IPS DF 19.7 (cell line): ENCODE results near the gene IQCN.

ENCODE experiments used
- DNase-seq: peaks from one replicate; pipeline ENCODE4 v3.0.0-alpha.2; 2013; ENCODE audit warnings: low read depth, low spot score

The IQCN gene

DNA sequence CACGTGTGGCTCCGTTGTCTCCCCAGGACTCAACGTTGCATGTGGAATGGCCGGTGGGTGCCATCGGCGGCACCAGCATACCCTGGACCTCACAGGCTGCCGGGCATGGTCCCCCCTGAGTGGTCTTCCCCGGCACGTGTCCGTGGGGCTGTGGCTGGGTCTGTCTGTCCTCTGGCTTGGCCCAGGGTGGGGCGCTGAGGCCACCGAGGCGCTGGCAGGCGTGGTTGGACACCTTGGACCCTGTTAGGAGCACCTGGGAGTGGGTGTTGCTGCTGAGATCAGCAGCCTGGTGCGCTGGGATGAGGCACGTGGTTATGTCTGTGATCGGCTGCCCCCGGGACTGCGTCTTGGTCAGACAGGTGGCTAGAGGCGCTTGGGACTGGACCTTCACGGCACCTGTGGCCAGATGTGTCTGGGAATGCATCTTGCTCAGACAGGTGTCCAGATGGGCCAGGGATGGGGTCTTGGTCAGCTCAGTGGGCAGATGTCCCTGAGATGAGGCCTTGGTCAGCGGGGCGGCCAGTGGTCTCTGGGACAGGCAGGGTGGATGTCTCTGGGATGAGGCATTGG lies 9.2 kb downstream of the IQCN start:
- no peak for DNase-seq

DNA sequence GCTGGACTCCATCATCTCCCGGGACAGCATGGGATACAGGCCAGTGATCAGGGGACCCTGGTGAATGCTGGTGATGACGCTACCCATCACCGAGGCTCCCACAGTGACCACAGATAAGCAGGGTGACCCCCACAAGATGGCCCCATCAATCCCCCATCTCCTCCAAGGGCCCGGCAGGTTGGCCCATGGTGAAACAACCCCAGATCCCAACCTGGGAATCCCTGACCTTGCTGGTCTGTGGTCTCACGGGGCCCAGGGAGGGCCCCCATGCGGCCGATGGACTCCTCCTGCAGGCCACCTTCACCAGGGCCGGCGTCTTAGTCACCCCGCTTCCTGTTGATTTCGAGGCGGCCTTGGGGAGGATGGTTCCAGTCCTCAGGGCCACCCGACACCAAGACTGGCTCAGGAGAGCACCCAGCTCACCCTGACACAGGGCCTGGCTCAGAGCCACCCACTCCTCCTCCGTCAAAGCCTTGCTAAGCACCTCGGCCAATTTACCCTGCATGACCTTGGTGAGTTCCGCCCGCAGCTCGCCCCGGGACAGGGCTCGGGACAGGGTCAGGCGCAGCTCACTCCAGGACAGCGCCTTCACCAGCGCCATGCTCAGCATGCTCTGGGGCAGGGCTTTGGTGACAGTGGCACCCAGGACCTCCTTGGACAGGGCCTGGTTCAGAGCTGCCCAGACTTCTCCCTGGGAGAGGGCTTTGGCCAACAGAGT lies 10.0 kb downstream of the IQCN start:
- no peak for DNase-seq

DNA sequence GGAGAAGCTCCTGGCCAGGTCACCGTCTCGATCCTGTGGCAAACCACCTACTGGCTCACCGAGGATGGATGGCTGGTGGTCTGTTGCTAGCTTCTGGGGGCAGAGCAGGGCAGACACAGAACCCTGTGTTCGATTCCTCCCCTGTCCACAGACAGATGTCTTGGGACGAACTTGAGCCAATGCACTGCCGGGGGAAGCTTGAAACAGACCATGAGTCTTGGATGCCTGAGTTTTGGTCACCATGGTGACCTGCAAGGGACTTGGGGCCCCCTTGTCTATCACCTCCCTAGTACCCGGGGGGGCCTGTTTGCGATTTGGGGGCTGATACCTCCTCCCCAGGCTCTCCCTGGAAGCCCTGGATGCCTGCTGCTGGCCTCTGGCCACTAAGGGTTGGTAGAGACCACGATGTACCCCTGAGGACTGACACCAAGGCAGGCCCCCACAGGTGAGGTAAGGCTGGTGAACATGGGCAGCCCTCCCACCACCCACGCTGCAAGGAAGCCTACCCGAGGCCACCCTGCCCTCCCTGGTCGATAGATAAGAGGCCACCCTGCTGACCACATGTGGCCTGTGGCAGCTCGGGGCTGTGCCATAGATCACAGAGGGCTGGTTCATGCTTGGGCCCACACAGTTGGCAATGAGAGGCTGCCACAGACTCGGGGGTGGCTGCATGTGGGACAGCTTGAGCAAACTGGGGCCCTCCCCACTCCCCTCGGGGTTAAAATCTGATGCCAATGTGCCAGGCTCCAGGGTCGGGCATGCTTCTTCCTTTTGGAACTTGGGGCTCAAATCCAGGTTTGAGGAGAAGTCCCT lies 10.7 kb downstream of the IQCN start:
- DNase-seq: no peak

DNA sequence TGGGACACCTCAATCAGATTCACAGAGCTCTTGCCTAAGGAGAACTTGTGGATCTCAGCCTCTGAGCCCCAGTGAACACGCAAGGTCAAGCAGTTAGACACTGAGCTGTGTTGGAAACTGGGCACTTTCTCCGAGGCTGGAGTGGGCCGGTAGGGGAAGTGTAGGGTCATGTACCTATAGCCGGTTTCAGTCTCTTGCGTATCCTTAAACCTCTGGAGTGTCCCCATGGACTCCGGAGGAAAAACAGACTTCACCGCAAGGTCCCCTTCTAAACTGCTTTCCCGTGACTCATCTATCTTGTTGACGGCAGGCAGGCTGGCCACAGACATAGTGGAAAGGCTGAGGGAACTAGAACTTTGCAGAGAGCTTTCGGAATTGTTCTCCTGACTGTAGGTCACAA lies 11.3 kb downstream of the IQCN start:
- DNase-seq: no peak

DNA sequence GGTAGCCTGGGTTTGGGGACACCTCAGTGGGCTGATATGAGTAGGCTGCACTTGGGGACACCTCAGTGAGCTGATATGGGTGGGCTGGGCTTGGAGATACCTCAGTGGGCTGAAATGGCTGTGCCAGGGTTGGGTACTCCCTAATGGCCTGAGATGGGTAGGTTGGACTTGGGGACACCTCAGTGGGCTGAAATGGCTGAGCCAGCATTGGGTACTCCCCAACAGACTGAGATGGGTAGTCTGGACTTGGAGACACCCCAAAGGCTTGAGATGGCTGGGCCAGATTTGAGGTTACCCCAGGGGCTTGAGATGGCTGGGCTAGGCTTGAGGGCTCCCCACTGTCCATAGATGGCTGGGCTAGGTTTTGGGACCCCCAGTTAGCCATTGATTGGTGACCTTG lies 12.1 kb downstream of the IQCN start:
- DNase-seq: no peak

DNA sequence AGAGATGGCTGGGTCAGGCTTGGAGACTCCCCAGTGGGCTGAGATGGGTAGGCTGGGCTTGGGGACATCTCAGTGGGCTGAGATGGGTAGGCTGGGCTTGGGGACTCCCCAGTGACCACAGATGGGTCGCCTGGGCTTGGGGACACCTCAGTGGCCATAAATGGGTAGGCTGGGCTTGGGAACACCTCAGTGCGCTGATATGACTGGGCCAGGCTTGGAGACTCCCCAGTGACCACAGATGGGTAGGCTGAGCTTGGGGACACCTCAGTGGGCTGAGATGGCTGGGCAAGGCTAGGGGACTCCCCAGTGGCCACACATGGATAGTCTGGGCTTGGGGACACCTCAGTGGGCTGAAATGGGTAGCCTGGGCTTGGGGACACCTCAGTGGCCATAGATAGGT lies 12.8 kb downstream of the IQCN start:
- DNase-seq: no peak

DNA sequence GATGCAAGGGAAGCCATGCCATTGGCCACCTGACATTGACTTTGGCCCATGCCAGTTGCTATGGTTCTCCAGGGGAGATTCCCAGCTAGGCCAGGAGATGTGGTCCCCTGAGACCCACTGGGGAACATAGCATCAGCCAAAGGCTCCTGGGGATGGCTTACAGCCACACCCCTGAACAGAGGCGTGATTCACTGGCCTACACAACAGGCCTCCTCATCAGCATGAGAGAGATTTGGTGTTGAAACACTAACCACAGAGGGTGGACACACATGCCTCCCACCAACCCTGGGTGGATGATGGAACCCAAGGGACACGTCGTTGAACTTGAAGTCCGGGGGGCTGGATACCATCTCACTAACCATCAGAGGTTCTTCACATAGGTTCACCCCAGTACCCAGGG lies 14.4 kb downstream of the IQCN start:
- DNase-seq: no peak

DNA sequence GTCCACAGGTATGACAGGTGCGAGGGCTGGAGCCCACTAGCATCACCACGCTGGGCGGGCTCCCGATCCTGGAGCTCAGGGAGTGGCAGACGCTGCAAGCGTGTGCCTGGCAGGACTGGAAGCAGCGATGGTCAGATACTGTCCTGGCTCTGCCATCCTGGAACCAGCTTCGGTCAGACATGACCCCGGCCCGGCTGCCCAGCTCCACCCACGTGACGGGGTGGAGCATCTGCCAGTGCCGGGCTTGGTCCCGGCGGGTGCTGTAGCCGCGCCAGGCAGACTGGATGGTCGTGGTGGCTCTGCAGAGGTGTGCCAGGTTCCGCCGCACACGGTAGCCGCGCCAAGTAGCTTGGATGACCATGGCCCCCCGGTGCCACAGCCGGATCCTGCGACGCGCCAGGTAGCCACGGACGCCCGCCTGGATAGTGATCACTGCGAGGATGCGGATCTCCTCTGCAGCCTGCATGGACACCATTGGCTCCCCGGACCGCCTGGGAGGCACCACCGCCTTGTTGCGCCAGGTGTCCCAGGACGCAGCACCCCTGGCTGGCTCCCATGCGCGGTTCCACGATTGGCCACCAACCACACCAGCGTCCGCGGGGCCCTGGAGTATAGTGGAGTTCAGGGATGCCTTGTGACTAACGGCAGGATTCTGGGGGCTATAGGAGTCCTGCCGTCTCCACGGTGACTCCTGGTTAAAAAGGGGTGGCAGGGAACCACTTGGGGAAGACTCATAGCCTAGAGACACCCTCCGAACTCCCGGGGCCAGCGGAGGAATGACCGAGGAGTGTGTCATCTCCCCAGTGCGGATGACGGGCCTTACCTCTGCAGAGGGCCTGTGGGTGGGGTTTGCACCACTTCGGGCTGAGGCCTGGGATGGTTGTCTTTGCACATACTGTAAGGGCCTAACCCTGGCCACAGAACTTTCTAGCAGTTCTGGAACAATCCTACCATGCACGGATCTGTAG lies 16.5 kb downstream of the IQCN start:
- no peak for DNase-seq

DNA sequence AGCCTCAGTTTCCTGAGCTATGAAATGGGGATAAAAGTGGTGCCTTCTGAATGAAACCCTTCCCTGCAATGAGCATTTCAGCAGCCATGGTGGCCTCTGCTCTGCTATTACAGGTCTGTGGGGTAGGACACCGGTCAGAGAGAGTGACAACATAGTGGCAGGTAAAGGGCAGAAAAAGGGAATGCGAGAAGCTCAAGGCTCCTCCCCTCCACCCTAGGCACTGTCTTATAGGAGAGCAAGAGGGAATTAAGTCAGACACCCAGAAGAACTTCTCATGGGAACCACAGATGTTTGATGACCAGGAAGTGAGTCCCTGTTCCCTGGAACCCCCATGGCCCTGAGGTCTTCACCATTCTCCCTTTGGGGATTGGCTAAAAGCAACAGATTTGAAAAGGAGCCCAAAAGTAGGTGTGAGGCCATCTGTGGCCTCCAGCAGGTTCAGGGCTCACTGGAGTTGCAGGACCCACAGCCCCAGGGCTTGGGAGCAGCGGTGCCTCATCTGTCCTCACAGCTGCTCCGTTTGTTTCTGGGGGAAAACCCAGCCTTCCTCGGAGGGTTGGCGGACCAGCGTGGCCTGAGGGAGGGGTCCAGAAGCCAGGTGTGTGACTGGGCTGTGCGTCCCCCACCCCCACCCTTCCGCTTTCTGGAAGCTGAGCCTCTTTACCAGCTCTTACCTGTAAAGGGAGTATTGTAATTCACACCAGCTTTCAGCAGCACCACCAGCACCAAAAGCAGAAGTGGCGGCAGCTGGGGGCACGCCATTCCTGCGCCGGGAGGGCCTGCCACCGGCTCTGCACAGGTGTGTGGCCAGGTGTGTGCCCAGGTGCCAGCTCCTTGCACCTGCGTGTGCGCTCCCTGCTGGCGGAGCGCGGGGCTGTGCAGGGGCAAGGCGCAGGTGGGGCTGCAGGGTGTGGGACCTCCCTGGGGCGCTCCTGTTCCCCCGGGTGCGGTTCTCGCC lies 19.4 kb downstream of the IQCN start:
- no peak for DNase-seq

DNA sequence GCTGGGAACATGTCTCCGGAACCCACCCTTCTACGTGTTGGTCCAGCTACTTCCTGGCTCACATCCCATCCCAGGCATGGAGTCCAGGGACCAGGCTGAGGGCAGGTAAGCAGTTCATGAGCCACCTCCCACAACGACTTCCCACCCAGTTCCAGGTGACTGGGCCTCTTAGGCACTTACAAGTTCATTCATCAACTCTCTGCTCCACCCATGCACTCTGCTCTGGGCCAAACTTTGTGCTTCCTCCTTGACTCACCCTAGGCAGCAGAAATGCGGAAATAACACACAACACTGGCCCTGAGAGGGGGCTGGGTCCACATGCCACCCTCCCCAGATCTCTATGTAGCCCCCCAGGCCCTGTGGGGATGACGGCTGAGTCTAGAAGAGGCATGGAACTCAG lies 20.5 kb downstream of the IQCN start:
- DNase-seq: no peak

DNA sequence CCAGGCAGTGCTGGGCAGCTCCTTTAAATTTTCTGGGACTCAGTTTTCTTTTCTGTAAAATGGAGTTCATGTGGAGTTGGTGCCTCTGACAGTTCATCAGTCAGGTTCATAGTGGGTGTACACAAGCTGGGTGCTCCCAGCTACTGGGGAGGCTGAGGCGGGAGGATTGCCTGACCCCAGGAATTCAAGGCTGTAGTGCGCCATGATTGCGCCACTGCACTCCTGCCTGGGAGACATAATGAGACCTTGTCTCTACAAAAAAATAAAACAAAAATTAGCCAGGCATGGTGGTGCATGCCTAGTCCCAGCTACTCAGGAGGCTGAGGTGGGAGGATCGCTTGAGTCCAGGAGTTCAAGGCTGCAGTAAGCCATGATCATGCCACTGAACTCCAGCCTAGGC lies 21.1 kb downstream of the IQCN start:
- no peak for DNase-seq

DNA sequence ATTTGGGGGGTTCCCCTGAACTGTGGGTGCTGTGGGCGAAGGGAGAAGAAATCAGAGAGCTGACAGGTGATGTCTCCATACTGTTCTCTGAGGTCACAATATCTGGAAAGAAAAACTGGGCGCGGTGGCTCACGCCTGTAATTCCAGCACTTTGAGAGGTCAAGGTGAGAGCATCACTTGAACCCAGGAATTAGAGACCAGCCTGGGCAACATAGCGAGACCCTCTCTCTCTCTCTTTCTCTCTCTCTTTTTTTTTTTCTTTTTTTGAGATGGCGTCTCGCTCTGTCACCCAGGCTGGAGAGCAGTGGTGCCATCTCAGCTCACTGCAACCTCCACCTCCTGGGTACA lies 21.9 kb downstream of the IQCN start:
- no peak for DNase-seq

DNA sequence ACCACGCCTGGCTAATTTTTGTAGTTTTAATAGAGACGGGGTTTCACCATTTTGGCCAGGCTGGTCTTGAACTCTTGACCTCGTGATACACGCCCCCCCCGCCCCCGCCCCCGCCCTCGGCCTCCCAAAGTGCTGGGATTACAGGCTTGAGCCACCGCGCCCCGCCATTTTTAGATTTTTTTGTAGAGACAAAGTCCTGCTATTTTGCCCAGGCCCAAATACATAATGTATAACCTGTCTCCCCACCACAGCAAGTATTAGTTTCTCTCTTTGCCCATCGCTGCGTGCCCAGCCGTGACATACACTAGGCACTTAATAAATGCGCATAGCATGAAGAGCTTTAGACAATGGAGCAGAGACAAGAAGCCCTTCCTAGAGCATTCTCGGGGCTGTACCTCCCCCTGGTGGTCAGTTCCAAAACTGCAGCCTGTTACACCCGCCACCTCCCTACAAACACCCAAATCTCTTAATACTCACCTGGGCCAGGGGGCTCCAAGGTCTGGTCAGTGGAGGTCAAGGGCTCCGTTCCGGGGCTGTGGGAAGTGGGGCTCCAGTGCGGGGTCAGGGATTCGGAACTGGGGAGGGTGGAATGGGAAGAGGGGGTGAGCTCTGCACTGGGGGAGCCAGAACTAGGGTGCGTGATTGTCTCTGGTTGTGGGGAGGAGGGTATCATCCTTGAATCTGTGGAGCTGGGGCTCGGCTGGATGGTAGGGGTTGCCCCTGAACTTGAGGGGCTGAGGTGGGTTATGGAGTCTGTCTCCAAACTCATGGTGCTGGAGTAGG lies 22.5 kb downstream of the IQCN start:
- no peak for DNase-seq

DNA sequence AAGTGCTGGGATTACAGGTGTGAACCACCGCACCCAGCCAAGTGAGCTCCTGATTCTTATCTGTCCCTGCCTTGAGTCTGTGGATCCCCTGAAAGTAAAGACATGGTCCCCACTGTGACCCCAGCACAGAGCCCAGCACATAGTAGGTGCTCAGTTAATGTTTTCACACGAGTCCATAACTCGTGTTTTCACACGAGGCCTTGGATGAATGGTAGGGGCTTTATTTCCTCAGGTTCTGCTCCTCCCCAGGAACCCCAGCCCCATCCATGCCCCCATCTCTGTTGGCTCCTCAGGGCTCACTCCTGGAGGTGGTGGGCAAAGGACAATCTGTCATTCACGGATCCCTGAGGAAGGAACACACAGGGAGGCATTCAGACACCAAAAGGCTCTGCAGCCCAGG lies 24.4 kb downstream of the IQCN start:
- no peak for DNase-seq

DNA sequence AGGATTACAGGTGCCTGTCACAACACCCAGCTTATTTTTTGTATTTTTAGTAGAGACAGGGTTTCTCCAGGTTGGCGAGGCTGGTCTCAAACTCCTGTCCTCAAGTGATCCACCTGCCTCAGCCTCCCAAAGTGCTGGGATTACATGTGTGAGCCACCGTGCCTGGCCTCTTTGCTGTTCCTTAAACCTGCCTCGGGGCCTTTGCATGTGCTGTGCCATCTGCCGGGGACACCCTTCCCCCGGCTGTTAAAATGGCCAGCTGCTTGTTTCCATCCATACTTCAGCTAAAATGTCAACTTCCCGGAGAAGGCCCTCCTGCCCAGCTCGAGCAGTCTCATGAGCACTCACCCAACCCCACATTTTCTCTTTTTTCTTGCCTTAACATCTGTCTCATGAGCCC lies 29.0 kb downstream of the IQCN start:
- DNase-seq: no peak

DNA sequence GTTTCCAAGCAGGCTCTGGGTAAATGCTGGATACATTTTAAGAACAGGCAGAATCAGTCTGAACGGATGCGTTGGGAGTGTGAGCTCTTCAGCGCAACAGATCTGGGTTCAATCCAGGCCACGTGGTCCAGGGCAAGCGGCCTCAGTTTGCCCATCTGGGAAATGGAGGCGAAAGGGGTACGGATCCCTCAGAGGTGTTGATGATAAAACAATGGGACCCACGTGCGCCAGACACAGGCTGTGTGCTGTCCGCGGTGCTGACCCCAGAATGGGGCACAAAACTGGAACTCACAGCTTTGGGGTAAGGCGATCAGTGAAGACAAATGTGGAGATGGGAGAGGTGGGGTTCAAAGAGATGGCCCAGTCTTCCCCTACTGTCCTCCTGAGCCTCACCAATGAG lies 34.9 kb downstream of the IQCN start:
- no peak for DNase-seq

DNA sequence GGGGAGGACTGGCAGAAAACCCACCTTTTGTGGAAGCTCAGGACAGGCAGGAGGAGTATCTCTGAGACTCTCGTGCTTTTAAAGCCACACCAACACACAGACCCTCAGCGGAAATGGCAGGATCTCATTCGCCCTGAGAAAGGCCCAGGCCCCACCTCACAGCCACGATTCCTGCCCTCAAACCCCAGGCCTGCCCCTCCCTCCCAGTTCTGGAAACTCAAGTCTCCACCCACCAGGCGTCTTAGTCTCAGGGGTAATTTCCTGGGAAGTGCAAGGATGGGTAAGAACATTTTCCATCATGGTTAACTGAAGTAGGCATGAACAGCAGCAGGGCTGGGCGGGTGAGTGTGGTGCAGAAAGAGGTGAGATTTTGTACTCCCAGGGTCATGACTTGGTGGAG lies 40.1 kb downstream of the IQCN start:
- no peak for DNase-seq

DNA sequence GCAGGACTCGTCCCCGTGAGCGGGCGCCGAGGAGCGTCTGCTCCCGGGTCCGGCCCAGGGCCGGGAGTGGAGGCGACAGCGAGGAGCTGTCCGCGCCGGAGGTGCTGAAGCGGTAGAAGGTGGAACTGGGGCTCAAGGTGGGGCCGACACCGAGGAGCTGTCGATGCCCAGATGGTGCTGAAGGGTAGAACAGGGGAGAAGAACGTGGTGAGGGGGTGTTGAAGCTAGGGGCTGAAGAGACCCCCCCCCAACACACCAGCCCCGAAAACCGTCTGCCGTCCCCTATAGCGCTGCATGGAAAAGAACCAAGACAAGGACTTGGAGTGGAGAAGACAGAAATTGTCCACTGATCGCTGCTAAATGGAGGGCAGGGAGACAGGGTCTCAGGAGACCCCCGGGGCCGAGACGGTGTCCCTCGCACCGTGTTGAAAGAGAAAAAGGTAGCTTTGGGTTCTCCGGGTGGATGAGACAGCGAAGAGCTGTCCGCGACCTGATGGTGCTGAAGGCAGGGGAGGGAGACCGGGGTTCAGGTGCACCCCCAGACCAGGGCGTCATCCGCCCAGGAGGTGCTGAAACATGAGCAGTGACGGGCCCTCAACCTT lies 40.9 kb downstream of the IQCN start:
- DNase-seq: no peak

DNA sequence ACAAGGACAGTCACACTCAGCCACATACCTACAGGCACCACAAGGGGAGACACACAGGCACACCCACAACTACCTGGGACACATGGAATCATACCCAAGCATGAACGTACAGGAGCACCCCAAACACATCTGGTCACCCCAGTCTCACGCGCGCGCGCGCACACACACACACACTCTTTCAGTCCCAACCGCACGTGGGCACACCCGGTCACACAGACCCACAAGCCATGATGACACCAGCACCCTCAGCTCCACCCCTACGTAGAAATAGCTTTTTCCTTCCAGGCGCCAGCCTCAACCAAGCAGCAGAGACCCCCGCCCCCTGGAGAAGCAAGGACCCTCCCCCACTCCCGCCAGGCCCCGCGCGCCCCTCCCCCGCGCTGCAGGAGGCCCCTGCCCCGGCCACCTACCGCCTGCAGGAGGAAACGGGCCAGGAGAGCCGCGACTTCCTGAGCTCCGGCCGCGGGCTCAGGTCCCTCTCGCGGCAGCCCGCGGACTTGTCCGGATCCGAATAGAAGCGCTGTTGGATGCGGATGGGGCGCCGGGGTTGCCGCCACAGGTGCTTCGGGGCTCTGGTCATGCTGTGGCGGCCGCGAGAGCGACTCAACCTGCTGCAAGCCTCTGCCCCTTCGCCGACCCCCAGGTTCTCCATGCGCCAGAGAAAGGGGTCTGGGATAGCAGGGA lies 41.6 kb downstream of the IQCN start:
- DNase-seq: no peak
